Measurements from ENCODE around the gene EML2.

Gene EML2

DNA sequence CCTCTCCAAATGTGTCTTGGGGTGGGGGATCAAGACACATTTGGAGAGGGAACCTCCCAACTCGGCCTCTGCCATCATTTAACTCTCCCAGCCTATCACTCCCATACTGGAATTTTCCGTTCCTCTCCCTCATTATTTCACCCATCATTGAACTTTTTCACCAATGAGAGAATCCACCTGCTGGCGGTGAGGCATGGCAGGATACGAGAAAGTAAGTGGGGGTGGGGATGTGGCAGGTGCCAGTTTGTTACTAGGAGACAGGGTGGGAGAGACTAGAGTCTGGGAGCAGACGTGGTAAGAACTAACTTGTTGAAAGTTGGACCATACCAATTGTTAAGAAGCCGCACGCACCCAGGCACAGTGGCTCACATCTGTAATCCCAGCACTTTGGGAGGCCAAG is 35.7 kb upstream of the EML2 start:
- TF ChIP-seq CTCF (IDR thresholded peaks at IDR 0.05), result no peak

DNA sequence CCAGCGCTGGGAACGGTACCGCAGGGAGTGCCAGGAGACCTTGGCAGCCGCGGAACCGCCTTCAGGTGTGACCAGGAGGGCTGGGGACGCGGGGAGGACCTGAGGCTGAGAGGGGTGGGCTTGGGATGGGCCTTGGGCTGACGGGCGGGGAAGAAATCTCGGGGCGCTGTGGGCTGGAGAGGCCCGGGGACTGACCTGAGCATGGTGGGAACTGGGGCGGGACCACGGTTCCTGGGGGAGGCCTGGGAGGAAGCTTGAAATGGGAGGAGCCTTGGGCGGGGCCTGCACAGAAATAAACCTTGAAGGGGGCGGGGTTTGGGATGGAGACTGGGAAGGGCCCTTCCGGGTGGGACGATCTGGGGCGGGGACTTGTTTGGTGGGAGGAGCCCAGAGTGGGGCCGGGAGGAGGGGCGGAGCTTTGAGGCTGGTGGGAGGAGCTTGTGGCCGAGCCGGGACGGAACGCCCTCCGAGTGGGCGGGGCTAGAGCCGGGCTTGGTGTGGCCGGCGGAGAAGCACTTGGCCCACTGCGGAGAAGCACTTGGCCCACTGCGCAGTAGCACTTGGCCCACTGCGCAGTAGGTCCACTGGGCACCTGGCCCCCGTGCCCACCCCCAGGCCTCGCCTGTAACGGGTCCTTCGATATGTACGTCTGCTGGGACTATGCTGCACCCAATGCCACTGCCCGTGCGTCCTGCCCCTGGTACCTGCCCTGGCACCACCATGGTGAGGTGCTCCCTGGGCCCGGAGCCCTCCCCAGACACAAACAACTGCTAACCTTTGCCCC is 31.7 kb upstream of the EML2 start:
- no peak for TF ChIP-seq CTCF (IDR thresholded peaks at IDR 0.05)

DNA sequence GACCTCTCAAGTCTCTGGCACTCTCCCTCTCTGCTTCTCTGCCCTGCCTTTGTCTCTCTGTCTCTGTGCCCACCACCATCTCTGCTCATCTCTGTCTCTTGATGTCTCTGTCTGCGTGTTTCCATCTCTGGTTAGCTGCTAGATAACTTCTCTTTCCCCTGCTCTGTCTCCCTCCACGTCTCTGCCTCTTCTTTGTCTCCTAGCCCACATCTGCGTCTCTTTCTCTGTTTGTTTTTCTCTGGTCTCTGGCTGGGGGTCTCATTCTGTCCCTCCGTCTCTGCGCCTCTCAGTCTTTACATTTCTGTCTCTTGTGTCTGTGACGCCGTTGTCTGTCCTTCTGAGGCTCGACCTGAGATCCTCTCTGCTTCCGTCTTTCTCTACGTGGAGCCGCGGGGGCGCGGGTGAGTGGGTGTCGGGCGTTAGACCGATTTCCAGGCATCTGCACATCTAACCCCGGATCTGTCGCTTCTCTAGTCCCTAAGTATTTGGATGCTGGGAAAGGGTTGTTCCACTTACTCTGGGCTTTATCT is 29.2 kb upstream of the EML2 start:
- no peak for TF ChIP-seq CTCF (IDR thresholded peaks at IDR 0.05)

DNA sequence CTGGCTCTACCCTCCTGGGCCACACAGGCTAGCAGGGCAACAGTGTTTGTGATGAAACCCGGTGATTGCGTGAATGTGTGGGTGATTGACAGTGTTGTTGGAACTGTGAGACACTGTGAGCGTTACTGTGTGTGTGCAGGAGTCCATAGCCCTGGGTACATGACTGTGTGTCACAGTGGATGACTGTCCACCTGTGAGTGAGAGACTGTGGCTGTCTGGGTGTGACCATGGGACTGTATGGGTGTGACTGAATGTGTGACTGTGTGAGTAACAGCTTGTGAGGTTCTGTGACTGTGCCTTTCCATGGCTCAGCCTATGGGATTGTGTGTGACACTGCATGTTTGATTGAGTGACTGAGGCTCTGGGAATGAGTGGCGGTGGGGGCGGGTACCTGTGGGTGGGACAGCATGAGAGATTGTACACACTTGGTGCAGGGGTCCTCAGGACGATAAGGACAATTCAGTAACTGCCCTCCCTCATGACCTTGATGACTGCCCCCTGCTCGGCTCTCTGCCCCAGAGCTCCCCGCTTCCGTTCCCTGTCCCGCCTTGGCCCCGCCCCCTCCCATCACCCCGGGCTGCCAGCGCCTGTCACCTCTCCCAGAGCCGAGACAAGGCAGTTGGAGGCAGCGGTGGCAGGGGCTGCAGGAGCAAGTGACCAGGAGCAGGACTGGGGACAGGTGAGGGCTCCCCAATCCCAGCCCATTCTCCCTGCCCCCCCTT is 28.6 kb upstream of the EML2 start, which contains the start of gene GIPR:
GIPR (plus strand) TSS at position 602 of the 722 bp plus-strand sequence. CDS start 1,300 bp downstream, outside the sequence.
- no peak for TF ChIP-seq CTCF (IDR thresholded peaks at IDR 0.05)

- TF ChIP-seq CTCF (IDR thresholded peaks at IDR 0.05), result no peak
These were observed 25.4 kb upstream of the EML2 start for GRCh38 chr19:45664575-45664974.

- no peak for TF ChIP-seq CTCF (IDR thresholded peaks at IDR 0.05)
These were observed 24.6 kb upstream of the EML2 start for GRCh38 chr19:45663800-45664199.

GRCh38 chr19:45660636-45661035 is 21.4 kb upstream of the EML2 start:
- no peak for TF ChIP-seq CTCF (IDR thresholded peaks at IDR 0.05)

Measured in LNCAP (cell line).